NCI-H774 (cell line): ENCODE measurements around the gene GALNT7.

Source experiments
- DNase-seq: peaks from one replicate; lab custom pipeline; 2025; lab: John Stamatoyannopoulos, UW

GALNT7 gene

GRCh38 chr4:173267711-173268110 lies 99.1 kb downstream of the GALNT7 start:
- DNase-seq: no peak

GRCh38 chr4:173269280-173269679 lies 100.7 kb downstream of the GALNT7 start:
- DNase-seq: no peak

- no peak for DNase-seq
Measured at GRCh38 chr4:173270312-173271027, 101.9 kb downstream of the GALNT7 start.

- DNase-seq: no peak
Measured at GRCh38 chr4:173272314-173272713, 103.7 kb downstream of the GALNT7 start.

GRCh38 chr4:173272996-173273395 lies 104.4 kb downstream of the GALNT7 start:
- no peak for DNase-seq

- no peak for DNase-seq
Measured at GRCh38 chr4:173273941-173274340, 105.3 kb downstream of the GALNT7 start.

- no peak for DNase-seq
Measured at GRCh38 chr4:173274744-173275143, 106.1 kb downstream of the GALNT7 start.

- no peak for DNase-seq
Measured at GRCh38 chr4:173275150-173275549, 106.5 kb downstream of the GALNT7 start.

- DNase-seq: no peak
Measured at GRCh38 chr4:173277340-173277739, 108.7 kb downstream of the GALNT7 start.

GRCh38 chr4:173280998-173281397 lies 112.4 kb downstream of the GALNT7 start:
- DNase-seq: no peak

GRCh38 chr4:173281406-173282255 lies 113.0 kb downstream of the GALNT7 start:
- no peak for DNase-seq

- DNase-seq: no peak
Measured at GRCh38 chr4:173282256-173282562, 113.6 kb downstream of the GALNT7 start.

GRCh38 chr4:173282626-173283025 lies 114.0 kb downstream of the GALNT7 start:
- DNase-seq: no peak

- no peak for DNase-seq
Measured at GRCh38 chr4:173284463-173284862, 115.9 kb downstream of the GALNT7 start.

- no peak for DNase-seq
Measured at GRCh38 chr4:173287486-173287885, 118.9 kb downstream of the GALNT7 start.

- DNase-seq: no peak
Measured at GRCh38 chr4:173288296-173288695, 119.7 kb downstream of the GALNT7 start.

GRCh38 chr4:173288698-173289352 lies 120.2 kb downstream of the GALNT7 start:
- DNase-seq: no peak

- DNase-seq: no peak
Measured at GRCh38 chr4:173289353-173289727, 120.7 kb downstream of the GALNT7 start.

- no peak for DNase-seq
Measured at GRCh38 chr4:173291899-173292298, 123.3 kb downstream of the GALNT7 start.

- no peak for DNase-seq
Measured at GRCh38 chr4:173293663-173294062, 125.1 kb downstream of the GALNT7 start.

GRCh38 chr4:173294444-173294843 lies 125.8 kb downstream of the GALNT7 start:
- no peak for DNase-seq

- DNase-seq: no peak
Measured at GRCh38 chr4:173301518-173302201, 133.0 kb downstream of the GALNT7 start.
